OCI-LY1 (cell line): ENCODE results near the gene CD69.

Experiments used
- CTCF ChIP-seq: fragments of 200-600 bp; sonication (generic), shearing (Covaris generic); IDR thresholded peaks from 2 replicates; pipeline ENCODE4 v1.5.1; 2017; ENCODE audit warnings: mild to moderate bottlenecking, antibody characterized with exemption, low read length, moderate library complexity, mixed read lengths
- EZH2 ChIP-seq: fragments of 200-600 bp; sonication (generic), shearing (Covaris generic); IDR thresholded peaks from 2 replicates; pipeline ENCODE4 v1.8.0; 2017; ENCODE audit warnings: borderline replicate concordance, mixed run types, mild to moderate bottlenecking, antibody characterized with exemption, low read length, moderate library complexity, mixed read lengths

- TF ChIP-seq EZH2 (no peak), CTCF (no peak)
These were observed 15.5 kb downstream of the CD69 start for GRCh38 chr12:9745199-9745598.
